ENCODE measurements around the gene MACO1. TPM values are rescaled to one million over a fixed set of nuclear protein-coding genes. Genes with fewer than 3 reads are reported as not detected.
"Not testable (repeated sequence)": the region's sequence is repeated elsewhere in the genome, so short reads cannot be mapped to it uniquely, and the experiment has no call there.

MACO1 gene
- total RNA-seq, 2 donors from 2014 or later: 14.0 to 14.5 TPM

DNA sequence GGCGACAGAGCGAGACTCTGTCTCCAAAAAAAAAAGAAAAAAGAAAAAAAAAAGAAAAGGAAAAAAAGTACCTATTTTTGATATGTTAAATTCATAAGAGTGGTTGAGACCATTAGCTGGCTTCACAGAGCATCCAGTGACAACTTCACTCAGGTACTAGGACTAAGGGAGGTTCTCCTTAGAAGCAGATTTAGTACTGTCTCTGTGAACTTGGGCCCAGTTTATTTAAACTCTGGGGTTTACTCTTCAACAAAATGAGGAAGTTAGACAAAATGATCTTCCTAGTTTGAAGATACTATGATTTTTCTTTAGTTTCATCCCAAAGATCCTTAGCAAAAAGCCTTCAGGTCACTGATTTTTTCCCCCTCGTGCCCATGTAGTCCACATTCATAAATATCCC, 21.2 kb downstream of the MACO1 start:
- peaks cover 25% of the 10 kb centered on the region for H3K36me3 ChIP-seq
- H3K4me1 ChIP-seq: no peaks in the 10 kb centered on the region

DNA sequence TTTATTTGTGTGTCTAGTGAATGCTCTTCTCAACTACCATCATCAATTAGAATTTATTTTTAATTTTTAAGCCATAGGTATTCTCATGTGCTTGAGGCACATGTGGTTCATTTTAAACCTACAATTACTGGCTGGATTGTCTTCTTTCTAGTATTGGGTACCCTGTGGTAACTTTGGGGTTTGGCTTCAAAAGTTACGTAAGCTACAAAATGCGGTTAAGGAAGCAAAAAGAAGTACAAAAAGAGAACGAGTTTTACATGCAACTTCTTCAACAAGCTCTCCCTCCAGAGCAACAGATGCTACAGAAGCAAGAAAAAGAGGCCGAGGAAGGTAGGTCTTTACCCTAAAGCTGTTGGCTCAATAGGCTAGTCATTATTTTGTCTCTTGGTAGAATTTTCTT, 25.8 kb downstream of the MACO1 start:
- TF ChIP-seq, protein P1, sequence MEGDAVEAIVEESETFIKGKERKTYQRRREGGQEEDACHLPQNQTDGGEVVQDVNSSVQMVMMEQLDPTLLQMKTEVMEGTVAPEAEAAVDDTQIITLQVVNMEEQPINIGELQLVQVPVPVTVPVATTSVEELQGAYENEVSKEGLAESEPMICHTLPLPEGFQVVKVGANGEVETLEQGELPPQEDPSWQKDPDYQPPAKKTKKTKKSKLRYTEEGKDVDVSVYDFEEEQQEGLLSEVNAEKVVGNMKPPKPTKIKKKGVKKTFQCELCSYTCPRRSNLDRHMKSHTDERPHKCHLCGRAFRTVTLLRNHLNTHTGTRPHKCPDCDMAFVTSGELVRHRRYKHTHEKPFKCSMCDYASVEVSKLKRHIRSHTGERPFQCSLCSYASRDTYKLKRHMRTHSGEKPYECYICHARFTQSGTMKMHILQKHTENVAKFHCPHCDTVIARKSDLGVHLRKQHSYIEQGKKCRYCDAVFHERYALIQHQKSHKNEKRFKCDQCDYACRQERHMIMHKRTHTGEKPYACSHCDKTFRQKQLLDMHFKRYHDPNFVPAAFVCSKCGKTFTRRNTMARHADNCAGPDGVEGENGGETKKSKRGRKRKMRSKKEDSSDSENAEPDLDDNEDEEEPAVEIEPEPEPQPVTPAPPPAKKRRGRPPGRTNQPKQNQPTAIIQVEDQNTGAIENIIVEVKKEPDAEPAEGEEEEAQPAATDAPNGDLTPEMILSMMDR (IDR thresholded peaks at IDR 0.05): no peak
- Histone ChIP-seq H3K4me3 (no peak overlapping the region), H3K36me3 (peaks cover 18% of the 10 kb centered on the region), H3K27me3 (no peaks in the 10 kb centered on the region), H3K9me3 (no peaks in the 10 kb centered on the region), H3K4me1 (no peaks in the 10 kb centered on the region), H3K27ac (no peak overlapping the region)
- DNase-seq (ENCODE audit: low spot score): no peak

More for the DNA sequence above, 21.2 kb downstream of the MACO1 start:
- no peak for DNase-seq (ENCODE audit: low spot score)
- TF ChIP-seq, protein P1 (IDR thresholded peaks at IDR 0.05): no peak
- Histone ChIP-seq H3K9me3 (no peaks in the 10 kb centered on the region), H3K4me3 (no peak overlapping the region), H3K27me3 (no peaks in the 10 kb centered on the region), H3K27ac (no peak overlapping the region)

DNA sequence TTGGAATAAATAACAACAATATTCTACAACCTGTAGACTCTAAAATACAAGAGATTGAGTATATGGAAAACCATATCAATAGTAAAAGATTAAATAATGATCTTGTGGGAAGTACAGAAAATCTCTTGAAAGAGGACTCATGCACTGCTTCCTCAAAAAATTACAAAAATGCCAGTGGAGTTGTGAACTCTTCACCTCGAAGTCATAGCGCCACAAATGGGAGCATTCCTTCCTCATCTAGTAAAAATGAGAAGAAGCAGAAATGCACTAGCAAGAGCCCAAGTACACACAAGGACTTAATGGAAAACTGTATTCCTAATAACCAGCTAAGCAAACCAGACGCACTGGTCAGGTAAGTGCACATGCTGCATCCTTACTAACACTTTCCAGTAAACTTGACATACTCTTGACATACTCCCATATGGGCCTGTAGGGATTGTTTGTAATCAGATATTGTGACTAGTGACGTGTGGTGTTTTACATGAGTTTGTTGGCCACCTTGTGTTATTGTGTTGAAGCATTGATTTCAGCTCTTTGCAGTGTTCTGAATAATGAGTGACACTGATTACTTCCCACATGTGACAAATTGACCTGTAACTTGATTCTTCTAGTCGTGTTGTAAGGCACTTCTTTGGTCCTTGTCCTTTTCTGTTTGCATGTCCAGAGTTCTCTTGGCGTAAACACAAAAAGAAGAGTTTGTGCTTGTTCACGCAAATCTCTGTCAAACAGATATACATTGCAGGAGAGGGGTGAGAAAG, 28.0 kb downstream of the MACO1 start:
- no peaks in the 10 kb centered on the region for H3K9me3 ChIP-seq
- peaks cover 18% of the 10 kb centered on the region for H3K36me3 ChIP-seq
- no peaks in the 10 kb centered on the region for H3K27me3 ChIP-seq
- TF ChIP-seq, protein P1 (IDR thresholded peaks at IDR 0.05): no peak
- H3K4me3 ChIP-seq: no peak overlapping the region
- H3K27ac ChIP-seq: peak overlapping the region in 1 of 2 donors; percentile 33
- H3K4me1 ChIP-seq: peaks cover 0 to 15% of the 10 kb centered on the region in 2 donors
- DNase-seq (ENCODE audit: low spot score): no peak

DNA sequence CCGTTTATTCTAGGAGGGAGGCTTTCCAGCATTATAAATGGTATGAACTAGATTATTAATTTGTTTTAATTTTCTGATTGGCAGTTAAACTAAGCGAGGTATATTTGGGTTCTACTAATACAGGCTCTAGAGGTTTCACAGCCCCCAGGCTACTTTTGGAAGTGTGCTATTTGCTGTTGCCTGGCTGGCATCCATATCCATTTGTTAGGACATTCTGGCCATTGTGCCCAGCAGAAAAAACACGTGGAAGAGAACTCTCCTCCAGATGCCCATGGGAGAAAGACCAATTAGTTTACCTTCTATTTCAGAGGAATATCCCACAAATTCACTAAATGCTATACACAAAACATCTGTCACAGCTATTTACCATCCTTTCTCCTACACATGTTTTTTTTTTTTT, 29.3 kb downstream of the MACO1 start:
- no peaks in the 10 kb centered on the region for H3K9me3 ChIP-seq
- no peak for DNase-seq (ENCODE audit: low spot score)
- H3K27me3 ChIP-seq: no peaks in the 10 kb centered on the region
- H3K27ac ChIP-seq: peak overlapping the region; percentile 33 to 61
- TF ChIP-seq, protein P1 (IDR thresholded peaks at IDR 0.05): no peak
- peaks cover 13% of the 10 kb centered on the region for H3K36me3 ChIP-seq
- peaks cover 0 to 15% of the 10 kb centered on the region in 2 donors for H3K4me1 ChIP-seq
- H3K4me3 ChIP-seq: no peak overlapping the region

DNA sequence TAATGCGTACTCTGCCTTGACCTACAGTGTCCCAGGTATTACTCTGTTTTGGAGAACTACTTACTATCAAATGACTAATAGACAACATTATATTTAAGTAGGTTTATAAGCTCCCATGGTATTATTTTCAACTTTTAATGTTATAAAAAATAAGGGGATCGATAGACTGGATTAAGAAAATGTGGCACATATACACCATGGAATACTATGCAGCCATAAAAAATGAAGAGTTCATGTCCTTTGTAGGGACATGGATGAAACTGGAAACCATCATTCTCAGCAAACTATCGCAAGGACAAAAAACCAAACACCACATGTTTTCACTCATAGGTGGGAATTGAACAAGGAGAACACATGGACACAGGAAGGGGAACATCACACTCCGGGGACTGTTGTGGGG, 30.1 kb downstream of the MACO1 start:
- Histone ChIP-seq H3K4me1 (peaks cover 0 to 15% of the 10 kb centered on the region in 2 donors), H3K36me3 (peaks cover 13% of the 10 kb centered on the region), H3K27ac (peak overlapping the region in 1 of 2 donors; percentile 61)
- not testable (repeated sequence) for H3K4me3 ChIP-seq; H3K9me3 ChIP-seq; H3K27me3 ChIP-seq; DNase-seq (ENCODE audit: low spot score)

DNA sequence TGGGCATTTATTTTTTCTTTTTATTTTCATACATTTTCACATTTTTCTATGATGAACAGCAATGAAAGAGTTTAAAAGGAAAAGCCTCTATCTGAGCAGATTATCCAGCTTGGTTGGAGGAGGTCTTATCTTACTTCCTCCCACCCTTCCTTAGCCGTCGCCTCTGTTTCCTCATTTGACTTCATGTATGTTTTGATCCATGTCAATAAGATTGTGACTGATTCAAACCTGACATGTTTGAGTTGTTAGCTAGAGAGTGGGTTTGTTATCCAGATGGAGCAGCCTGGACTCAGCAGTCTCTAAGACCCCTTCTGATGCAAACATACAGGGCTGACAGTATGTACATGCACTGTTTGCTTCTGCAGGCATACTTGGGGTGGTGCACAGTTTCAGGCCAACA, 31.2 kb downstream of the MACO1 start:
- Histone ChIP-seq H3K36me3 (peaks cover 7% of the 10 kb centered on the region), H3K27ac (no peak overlapping the region)

More for the DNA sequence above, 31.2 kb downstream of the MACO1 start:
- TF ChIP-seq, protein P1 (IDR thresholded peaks at IDR 0.05): no peak
- H3K9me3 ChIP-seq: no peaks in the 10 kb centered on the region
- H3K4me3 ChIP-seq: no peak overlapping the region
- H3K4me1 ChIP-seq: peaks cover 0 to 15% of the 10 kb centered on the region in 2 donors
- no peak for DNase-seq (ENCODE audit: low spot score)
- H3K27me3 ChIP-seq: no peaks in the 10 kb centered on the region

Data from right atrium auricular region (tissue), 2 donors.